HG02763 (cell line): ENCODE results near the gene ZNF653.
A peak's percentile ranks its signal among the peaks of the same experiment; 100 is the strongest.

Experiments
- ATAC-seq: cut with Tn5 transposase; IDR thresholded peaks from one replicate; pipeline ENCODE4 v1.9.1; 2021; ENCODE audit warnings: mild to moderate bottlenecking, moderate library complexity; ENCODE audit not compliant: unreplicated experiment

ZNF653 gene

DNA sequence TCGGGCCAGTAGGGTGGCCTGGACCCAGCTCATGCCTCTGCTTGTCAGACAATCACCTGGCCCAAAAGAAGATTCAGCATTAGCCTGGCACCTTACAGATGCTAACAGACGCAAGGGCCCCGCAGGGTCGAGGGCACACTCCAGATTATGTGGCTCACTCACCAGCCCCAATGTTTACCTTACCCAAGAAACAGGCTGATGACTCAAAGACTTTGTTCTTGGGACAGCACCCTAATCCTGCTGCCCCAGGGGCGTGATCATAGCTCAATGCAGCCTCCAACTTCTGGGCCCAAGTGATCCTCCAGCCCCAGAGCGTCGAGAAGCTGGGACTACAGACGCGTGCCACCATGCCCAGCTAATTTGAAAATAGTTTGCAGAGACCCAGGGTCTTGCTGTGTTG, 13.5 kb upstream of the ZNF653 start:
- no peak for ATAC-seq

DNA sequence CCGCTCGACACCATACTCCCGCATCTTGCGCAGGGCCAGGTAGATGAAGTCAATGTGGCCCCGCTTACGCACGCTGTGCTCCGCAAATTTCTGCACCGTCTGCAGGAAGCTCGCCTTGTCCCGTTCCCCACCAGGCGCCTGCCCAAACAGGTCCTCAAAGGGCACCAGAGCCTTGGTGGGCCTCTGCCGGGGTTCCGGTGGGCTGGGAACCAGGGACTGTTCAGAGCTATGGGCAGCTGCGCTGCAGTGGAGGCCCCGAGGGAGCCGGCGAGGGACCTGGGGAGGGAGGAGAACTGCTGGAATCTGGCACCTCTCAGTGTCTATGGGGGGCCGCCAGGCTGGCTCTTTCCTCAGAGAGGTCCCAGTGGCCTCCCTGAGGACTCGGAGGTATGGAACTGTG, 8.3 kb upstream of the ZNF653 start:
- ATAC-seq: no peak

DNA sequence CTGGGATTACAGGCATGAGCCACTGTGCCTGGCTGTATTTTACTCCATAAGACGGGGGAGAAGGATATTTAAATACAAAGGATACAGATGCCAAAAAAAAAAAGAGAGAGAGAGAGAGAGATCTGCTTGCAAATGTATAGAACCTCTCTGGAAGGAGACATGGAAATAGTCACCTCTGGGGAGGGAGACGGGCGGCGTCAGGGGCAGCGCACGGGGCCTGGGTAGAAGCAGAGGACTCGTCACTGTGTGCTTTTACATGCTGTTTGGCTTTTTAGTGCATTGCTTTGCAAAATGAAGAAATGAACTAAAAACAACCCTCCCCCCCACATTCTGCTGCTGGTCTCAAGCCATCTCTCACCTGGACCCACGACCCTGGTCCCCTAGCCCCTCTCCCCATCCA, 4.8 kb upstream of the ZNF653 start:
- ATAC-seq: no peak

DNA sequence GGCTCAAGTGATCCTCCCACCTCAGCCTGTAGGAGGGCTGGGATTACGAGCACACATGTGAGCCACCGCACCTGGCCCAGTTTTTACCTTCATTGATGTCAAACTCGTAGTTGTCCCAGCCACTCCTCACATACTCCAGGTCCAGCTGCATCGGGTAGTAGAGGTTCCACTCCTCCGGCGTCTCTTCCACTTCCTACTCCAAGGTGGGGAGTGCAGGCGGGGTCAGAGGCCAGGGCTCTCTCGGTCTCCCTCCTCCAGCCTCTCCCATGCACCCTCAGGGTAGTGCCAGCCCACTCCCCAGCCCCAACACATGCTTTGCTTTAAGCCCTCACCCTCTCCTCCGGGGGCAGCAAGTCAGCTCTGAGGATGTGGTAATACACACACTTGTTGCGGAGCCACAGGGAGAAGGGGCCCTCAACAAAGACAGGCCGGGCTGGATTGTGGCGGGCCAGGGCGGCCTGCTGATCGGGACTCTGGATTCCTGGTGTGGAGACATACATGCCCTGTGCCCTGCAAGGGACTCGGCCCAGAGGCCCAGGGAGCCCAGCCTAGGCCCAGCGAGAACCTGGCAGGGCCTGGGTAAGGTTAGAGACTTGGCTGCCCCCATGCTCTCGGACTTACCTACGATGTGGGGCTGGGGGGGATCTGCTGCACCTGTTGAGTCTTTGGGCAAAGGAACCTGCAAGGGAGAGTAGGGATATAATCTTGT, 1.9 kb upstream of the ZNF653 start:
- ATAC-seq: no peak

DNA sequence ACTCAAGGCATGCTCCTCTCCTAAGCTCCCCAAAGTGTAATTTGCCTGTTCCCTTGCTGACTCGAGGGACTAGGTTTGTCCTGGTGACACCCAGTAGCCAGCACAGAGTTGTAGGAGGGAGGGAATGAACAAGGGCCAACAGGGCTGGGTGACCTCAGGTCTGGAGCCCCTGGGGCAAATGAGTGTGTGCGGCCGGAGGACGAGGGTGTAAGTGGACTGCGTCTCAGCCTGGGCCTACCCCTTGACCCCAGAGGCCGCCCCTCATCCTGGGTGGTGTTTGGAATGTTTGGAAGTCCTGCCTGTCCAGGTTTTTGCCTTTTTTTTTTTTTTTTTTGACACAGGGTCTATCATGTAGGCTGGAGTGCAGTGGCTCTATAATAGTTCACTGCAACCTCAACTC, 1.3 kb upstream of the ZNF653 start:
- ATAC-seq: no peak

DNA sequence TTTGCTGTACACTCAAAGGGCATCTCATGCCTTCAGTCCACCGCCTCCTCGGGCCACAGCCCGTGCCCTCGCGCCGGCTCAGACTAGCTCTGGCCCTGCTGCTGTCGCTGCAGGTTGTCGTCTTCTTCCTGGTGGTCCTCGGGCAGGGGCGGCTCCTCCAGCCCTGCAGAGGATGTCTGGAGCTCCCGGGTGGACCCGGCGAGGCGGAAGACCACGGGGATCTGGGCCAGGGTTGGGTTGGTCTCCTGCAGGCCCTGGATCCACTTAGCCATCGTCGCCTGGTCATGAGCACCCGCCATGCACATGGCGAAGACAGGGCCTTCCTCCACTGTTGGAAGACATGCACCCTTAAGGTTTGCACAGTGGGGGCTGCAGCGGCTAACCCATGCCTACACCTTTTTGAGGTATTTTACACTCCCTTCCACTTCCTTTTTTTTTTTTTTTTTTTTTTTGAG, 489 bp upstream of the ZNF653 start:
- ATAC-seq: peak; percentile 19

DNA sequence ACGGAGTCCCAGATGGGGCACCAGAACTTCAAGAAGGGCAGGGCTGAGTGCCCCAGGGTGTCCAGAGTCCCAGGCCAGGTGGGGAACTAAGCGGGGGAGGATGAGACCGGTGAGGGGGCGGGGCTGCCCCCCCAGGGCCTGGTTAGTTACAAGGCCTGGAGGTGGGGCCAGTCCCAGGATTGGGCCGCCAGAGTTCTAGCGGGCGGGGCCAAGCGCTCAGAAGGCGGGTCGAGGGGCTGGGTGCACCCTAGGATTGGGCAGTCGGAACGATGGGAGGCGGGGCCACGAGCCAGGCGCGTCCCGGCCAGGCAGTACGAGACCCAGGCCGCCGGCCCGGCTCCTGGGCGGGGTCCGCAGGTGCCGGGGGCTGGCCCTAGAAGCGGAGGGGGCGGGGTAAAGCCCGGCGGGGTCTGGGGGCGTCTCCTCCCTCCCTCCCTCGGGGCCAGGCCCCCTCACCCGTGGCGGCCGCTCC, 571 bp downstream of the ZNF653 start:
- peak; percentile 87 for ATAC-seq

DNA sequence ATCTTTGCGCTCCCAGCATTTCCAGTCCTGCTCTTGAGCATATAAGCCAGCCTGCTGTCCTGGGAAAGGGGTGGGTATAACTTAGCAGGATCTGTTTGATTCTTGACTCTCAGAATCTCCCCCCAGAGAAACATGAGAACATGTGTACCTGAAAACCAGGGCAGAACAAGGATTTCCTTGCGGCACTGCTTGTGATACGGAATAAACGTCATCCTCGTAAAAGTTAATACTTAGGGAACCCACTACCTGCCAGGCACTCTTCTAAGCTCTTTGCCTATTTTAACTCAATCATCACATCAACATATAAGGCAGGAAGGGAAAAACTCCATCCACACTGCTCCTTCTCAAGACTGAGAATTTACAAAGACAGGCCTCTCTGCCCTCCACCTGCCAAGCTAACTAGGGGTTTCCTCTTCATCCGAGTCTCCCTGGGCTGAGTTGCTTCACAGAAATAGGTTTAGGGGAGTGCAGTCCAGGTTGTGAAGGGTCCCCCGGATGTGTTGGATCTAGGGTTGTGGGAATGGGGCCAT, 1.1 kb downstream of the ZNF653 start:
- no peak for ATAC-seq

DNA sequence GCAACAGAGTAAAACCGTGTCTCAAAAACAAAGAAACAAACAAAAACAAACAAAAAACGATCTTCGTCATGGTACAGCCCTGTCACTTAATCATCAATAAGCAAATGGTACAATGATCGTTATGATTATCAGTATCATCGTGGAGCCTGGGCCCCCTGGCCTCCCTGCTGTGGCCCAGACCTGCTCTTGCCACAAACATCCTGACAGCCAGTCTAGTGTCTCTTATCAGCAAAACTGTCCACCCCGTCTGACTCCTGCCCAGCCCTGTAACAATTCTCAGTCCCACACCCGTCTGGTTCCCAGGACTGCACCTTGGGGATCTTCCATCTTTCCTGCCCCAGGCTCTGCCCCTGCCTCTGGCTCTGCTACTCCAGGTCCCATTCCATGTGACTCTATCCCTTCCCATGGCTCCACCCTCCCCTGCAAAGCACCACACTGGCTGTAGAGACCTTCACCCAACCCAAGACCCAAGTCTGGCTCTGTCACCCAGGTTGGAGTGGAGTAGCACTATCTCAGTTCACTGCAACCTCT, 5.7 kb downstream of the ZNF653 start:
- ATAC-seq: no peak

DNA sequence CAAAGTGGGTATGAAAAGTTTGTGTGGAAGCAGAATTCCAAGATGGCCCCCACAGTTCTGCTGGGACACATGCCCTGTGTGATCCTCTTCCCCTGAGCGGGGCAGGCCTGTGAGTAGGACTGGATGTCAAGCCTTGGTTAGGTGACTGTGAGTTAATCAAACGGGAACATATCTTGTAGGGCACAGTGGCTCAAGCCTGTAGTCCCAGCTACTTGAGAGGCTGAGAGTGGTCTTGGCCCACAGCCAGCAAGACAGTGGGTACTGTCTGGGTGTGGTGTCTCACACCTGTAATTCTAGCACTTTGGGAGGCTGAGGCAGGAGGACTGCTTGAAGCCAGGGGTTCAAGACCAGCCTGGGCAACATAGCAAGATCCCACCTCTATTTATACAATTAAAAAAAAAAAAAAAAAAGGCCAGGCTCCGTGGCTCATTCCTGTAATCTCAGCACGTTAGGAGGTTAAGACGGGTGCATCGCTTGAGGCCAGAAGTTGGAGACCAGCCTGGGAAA, 6.4 kb downstream of the ZNF653 start:
- ATAC-seq: no peak

DNA sequence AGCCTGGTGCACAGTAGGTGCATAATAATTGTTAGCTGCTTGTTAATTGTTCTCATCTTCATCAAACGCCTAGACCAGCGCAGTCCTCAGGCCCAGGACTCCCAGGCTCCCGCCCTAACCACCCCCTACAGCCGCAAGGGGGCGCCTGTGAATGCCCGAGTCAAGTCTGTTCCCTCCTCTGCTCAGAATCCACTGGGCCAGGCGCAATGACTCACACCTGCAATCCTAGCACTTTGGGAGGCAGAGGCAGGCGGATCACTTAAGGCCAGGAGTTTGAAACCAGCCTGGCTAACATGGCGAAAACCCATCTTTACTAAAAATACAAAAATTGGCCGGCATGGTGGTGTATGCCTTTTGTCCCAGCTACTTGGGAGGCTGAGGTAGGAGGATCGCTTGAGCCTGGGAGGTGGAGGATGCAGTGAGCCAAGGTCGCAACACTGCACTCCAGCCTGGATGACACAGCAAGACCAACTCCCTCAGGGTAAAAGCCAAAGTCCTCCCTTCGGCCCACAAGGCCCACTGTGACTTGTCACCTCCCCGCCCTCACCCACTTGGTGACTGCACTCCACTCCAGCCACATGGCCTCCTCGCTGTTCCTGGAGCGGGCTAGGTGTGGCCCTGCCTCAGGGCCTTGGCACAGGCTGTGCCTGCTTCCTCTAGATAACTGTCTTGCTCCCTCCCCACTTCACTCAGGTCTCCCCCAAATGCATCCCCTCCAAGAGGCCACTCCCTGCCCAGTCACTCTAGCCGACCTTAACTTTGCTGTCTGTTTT, 9.1 kb downstream of the ZNF653 start:
- no peak for ATAC-seq

DNA sequence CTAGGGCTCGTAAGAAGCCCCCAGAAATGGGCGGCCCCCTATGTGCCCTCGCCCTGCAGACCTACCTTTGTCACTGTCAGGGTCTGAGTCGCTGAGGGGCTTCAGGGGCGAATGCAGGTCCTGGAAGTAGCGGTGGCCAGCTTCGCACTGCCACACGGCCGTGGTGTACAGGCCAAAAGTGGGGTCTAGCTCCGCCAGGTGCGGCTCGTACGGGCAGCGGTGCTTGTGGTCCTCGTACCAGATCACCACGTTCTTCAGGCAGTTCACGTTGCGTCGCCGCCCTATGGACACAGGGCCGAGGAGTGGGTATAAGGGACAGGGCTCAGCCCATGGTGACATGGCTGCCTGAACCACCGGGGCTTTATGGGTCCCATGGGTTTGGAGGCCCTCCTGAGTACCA, 9.8 kb downstream of the ZNF653 start:
- no peak for ATAC-seq

DNA sequence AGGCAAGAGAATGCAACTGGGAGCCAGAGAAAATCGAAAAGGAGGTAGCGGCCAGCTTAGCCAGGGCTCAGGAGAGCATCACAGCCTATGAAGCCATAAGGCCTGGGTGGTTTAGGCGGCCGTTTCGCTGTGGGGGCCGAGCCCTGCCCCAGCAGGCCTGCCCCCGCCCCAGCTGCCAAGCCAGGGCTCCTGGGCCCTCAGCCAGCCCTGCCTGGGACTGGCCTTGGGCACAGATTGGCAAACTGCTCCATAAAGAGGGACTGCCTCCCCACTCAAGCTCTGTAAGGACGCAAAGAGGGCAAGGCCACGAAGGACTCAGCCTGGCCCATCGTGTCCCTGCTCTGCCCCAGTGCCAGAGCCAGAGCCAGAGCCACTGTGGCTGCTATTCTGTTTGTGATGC, 10.2 kb downstream of the ZNF653 start:
- ATAC-seq: no peak

DNA sequence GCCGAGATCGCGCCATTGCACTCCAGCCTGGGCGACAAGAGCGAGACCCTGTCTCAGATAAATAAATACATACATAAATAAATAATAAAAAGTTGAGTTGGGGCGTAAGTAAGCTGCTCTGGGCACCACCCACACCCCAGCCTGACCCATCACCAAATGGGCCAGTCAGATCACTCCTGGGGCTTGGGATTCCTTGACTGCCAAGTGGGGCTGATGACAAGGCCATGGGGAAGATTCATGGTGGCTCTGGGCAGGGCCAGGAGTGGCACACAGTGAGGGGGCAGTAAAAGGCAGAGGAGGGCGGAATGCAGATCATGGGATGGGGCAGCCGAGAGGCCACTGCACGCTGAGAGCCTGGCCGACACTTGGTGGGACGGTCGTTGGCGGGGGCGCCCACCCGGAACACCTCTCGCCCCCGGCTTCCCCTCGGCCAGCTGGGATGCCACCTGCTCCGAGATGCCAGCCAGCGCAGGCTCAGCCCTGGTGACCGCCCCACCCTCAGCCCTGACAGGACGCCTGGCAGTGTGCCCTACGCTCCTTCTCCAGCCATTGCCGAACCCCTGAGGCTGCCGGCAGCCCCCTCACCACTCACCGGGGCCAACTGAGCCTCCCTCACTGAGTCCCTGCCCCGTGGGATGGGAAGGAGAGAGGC, 10.9 kb downstream of the ZNF653 start:
- no peak for ATAC-seq

DNA sequence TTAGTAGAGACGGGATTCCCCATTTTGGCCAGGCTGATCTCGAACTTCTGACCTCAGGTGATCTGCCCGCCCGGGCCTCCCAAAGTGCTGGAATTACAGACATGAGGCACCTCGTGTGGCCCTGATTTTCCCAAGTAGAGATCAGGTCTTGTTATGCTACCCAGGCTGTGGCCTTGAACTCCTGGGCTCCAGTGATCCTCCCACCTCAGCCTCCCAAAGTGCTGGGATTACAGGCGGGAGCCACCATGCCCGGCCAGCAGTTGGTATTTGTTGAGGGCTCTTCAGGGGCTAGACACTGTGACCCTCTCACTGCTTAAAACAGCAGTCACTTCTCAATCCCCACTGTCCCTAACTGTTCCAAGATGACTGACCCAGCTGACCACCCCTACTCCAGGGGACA, 16.3 kb downstream of the ZNF653 start:
- ATAC-seq: no peak

DNA sequence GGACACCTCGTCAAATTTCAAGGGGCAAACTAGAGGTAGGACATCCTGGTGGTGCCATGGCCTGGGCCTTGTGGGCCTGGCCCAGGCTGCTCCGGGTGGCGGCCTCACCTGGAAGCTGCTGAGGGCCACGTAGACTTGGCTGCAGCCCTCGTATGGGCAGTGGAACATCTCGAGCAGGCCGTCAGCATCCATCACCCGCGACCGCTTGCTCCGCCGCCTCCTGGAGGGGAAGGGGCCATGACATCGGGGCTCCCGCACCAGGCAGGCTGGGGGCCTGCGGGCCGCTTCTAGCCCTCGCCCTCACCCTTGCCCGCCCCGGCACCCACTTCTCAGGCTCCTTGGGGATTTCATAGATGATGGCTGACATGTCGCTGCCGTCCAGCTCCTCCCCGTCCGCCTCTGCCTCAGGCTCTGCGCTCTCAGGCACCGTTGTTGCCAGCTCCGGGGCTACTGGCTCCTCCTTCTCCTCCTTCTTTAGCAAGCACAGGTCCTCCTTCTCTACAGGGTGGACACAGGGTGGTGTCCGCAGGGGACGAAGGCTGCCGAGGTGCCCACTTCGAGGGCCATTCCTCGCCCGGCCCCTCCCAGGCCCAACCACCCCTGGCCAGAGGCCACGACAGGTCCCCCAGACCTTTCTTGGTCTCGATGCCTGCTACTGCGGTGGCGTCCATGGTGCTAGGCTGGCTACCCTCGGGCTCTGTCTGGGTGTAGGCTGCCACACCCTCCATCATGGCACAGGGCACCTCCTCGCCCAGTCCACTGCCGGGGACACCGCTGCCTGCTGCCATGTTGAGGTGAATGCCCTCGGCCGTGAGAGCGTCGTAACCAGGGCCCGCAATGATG, 18.8 kb downstream of the ZNF653 start:
- ATAC-seq: no peak

DNA sequence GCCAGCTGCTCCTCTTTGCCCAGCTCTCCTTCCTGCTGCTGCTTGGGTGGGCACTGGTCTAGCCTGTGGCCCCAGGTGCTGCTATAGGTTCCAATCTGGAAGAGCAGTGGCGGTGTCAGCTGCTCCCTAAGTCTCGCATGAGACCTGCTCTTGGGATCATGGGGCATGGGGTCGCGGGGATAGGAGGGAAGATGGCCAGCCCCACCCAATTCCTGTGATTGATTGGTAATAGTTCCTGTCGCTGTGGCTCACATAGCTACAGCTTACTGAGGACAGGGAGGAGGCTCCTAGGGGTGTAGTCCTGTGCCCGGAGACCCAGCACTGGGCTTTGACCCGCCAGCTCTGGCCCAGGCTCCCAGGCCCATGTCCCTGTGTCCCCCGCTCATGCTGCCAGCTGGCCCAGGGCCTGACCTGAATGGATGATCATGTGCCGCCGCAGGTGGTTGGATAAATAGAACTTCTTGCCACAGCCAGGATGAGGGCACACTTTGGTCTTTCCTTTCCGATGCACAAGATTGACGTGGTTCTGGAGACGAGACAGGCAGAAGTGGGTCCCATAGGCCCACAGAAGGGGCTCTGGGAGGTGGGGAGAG, 20.3 kb downstream of the ZNF653 start:
- ATAC-seq: no peak

DNA sequence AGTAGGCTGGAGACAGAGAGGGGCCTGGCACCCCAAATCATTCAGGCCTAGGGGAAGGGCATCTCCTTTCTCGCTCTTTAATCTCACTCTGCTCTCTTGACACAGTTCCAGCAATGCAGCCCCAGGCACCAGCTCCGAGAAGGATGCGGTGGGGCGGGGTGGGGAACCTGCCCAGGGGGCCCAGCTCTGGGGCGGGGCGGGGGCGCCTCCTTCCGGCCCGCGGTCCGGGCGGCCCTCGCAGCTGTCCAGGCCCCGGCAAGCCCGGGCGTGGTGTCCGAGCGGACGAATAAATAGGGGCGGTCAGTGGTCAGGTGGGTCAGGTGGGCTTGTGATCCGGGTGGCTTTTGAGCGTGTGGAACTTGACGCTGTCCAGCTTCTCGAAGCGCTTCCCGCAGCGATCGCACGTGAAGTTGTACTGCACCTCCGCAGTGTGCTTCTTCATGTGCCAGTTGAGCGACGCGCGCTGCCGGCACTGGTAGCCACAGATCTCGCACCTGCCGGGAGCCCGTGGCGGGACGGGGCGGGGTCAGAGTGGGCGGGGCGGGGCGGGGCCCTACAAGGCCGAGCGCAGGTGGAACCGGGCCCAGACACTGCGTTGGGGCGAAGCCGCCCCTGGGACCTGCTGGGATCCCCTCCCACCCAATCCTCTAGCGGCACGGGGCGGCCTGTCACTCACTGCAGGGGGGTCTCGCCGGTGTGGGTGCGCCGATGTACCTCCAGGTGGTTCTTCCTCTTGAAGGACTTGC, 22.1 kb downstream of the ZNF653 start:
- ATAC-seq: no peak

DNA sequence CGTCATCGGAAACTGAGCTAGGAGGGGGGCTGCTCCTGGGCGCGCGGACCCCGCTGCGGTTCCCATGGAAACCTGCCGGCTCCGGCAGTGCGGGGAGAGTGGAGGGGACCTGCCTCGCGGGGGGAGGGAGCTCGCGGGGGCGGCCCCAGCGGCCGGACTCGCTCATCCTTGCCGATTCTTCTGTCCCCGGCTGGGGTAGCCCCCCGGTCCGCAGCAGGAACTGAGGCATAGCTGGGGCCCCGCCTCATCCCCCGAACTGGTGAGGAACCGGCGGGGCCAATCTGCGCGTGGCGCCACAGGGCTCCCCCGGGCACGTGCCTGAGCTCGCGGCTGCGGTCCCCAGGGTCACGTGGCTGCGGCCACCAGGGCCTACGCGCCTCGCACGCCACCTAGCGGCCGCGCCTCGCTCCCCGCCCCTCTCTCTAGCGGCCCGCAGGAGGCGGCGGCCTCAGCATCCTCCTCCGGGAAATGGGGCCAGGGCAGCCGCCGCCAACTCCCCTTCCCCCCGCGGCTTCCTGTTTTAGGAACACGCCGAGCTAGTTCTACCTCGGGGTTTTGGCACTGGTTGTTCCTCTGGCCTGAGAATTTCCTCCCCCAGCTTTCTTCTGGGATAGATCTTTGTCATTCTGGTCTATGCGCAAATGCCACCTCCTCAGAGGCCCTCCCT, 23.1 kb downstream of the ZNF653 start:
- ATAC-seq: peak; percentile 70
